Activated CD4-positive, alpha-beta T cell treated with anti-CD3 and anti-CD28 coated beads, Interleukin-2, Interleukin-6, amounts not matched to agents 100 ng/mL and 50 ng/mL, durations not matched to agents 16 hours and 8 hours (primary cell): ENCODE results near the gene LRRFIP2.
"Not testable (repeated sequence)": the region's sequence is repeated elsewhere in the genome, so short reads cannot be mapped to it uniquely, and the experiment has no call there.

Experiments
- DNase-seq: peaks from one replicate; pipeline ENCODE4 v3.0.0-alpha.2; 2020

The LRRFIP2 gene

DNA sequence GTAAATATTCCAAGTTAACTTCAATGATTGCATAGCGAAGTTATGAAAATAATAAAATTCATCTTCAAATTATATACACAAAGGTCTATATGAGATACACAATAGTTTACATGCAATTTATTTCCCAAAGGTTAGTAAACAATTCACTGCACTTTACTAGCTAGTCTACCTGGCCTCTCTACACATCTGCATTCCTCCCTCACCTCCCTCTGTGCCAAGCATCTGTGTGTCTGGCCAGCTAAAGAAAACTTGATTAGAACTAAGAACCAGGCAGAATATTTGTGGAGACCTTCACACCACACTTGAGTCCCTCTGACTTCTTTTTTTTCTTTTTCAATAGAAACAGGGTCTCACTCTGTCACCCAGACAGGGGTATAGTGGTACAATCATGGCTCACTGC, 61.4 kb downstream of the LRRFIP2 start:
- no peak for DNase-seq

DNA sequence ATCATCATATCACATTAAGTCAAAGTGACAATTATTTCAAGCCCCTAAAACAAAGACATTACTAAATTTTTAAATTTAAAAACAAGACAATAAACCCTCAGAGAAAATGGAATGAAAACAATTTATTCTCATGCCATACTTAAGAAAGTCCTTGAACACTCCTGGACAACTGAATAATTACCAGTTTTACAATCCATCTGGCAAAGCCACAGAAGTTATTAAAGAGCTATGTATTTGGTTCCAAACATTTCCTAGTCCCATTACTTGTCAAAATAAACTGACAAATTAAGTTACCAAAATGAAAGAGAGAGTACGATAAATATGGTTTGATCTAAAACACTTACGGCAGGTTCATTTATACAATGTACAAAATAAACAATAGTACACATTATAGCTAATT, 63.2 kb downstream of the LRRFIP2 start:
- no peak for DNase-seq

DNA sequence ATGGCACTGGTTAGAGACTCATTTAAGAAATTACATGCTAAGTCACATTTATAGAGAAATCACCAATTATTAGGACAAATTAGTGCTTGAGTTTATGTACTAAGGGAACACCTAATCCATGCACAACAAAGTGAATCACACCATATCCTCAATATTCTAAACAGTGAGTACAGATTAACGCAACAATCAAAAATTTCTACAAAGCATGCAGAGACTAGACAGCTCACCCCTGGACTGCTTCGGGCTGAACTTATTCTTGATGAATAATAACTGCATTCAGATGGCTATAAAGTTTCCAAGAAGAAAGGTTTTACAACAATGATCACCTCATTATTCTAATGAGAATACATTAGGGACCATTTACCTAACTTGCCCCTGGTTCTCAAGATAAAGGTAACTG, 66.5 kb downstream of the LRRFIP2 start:
- no peak for DNase-seq

DNA sequence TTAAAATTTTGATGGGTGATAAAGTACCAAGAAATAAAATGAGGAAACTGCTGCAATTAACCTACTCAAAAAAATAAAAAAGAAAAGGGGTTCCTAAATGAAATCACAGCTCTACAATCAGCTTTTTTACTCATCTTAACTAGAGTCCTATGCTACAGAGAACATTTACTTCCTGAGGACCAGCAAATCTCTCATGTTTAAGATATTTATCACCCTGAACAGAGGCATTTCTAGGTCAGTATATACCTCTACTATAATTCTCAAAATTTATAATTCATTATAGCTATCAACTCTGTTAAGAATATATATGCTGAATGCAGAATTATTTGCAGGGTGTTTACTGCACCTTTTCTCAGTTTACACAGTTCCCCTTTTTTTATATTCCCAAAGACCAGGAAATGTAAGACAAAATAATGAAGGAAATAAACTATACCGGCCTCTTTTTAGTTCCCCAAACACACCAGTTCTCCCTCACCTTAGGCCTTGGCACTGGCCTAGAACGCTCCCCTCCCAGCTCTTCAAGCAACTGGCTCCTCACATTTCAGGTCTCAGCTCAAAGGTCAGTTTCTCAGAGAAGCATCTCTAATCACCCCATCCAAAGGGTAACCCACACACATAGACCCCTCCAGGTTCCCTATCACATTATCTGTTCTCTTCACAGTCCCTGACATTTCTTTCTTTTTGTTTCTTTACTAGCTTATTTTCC, 71.1 kb downstream of the LRRFIP2 start:
- DNase-seq, result no peak

DNA sequence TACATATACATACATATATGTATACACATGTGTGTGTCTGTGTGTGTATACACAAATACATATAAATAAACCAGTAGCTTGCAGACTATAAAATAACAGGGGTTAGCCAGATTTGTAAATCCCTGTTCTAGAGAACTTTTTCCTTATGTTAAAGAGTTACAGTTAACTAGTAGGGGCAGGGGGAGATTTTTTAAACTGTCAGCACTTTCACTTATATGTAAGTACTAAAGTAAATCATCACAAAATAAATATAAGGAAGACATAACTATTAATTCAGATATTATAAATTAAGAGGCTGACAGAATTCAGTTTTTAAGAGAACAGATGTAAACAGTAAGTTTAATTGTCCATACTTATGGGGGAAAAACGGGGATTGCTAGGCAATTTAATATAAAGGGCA, 74.0 kb downstream of the LRRFIP2 start:
- no peak for DNase-seq

DNA sequence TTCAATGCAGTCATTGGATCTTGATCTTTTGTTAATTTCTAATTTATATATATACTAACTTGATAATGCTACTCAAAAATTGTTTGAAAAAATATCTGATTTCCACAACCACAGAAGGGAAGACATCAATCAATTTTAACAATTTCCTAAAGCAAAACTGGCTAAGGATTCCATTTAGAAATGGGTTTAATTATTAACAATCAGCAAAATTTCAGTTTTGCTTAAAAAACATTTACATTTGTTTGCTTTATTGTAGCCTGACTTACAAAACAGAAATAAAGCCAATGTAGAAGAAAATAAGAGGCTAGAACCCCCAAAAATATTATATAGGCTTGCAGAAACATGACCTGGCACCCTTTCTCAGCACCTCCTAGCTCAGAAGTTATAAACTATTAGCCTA, 74.9 kb downstream of the LRRFIP2 start:
- DNase-seq, result no peak

DNA sequence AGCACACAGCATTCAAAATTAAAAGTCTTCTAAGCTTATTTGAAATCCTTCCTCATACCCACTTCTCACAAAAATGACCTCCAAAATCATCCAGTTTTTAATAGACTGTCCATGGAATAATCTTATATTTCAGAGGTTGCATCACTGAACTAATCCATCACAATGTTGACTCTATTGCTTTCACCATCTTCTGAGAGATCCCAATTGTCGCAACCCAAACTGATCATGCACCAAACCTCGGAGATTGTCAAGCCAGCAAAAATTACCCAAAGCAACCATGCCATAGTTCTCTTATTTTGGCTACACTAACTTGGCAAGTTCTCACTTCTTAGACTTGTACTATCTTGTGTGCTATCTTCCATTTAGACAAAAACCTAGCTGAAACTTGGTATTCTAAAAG, 75.5 kb downstream of the LRRFIP2 start:
- no peak for DNase-seq

DNA sequence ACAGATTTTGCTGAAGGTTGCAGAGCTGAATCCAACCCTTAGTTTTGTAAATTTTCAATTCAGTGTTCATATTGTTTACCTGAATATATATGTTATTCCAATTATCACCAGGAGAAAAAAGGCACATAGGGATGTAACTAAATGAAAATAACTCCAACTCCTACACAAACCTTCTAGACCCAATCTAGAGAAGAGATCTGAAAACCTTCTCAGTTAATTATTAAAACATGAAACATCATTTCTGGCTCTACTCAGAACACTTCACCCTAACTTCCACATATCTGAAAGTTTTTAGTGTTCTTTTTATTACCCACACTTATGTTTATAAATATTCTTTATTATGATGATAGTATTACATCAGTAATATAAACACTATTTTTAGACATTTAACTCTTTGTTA, 76.6 kb downstream of the LRRFIP2 start:
- DNase-seq, result no peak

DNA sequence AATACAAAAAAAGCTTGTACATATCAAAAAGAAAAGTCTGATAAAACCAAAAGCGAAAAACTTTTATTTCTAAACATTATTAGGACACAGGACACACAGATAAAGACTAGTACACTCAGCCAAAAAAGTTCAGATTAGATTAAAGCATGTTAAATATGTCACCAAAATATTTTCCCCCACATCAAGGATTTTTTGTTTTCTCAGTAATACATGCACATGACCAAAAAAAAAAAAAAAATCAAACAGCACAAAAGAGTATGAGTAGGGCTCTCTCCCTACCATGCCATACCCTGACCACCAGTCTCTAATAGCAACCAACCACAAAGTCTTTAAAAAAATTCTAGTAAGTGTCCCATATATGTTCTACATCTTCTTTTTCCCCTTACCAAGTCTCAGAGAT, 77.4 kb downstream of the LRRFIP2 start:
- no peak for DNase-seq

DNA sequence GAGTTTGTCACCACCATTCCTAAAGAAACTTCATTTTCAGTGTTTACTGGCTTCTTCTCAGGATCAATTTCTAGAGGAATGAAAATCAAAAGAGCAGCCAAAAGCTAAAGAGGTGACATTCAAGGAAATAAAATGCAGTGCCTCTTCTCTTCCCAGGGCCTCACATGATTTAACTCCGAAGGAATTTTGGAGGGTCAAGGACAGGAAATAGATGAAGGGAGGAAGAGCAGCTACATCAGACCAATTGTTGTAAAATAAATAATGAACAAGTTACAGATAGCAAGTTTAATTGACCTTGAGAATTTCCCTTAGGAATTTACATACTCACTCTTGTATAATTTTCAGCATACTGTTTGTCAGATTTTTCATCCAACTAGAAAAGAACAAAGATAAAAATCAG, 78.1 kb downstream of the LRRFIP2 start:
- DNase-seq, result no peak

DNA sequence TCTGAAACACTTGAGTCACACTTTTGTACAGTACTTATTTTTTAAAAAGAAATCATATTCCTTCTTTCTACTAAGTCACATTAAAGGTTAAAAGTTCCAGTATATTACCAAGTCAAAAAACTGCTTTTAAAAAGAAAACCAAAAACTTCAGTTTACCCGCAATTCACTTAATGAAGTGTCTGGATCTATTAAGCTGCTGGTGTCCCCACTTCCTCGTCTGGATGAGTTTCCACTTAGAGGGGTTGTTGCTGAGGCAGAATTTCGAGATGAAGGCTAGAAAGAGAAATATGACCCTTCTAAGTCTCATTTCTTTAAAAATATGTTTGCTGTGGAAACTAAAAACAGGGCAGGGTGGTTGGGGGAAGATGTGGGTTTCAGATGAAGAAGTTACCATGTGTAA, 79.7 kb downstream of the LRRFIP2 start:
- no peak for DNase-seq

DNA sequence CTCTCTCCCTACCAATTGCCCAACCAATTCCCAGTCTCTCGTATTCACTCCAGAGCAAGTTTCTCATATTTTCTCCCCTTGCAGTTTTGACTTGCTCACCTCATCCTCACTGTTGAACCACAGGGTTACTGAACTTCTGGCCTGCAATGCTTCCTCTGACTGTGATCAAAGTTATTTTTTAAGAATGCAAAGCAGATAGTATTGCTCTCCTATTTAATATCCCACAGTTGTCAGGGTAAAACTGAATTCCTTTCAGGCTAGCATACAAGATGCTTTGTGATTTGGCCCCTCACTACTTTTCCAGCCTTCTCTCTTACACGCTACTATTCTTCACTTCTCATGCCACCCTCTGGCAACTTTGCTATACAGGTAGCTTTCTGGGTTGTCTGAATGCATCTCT, 80.9 kb downstream of the LRRFIP2 start:
- no peak for DNase-seq

DNA sequence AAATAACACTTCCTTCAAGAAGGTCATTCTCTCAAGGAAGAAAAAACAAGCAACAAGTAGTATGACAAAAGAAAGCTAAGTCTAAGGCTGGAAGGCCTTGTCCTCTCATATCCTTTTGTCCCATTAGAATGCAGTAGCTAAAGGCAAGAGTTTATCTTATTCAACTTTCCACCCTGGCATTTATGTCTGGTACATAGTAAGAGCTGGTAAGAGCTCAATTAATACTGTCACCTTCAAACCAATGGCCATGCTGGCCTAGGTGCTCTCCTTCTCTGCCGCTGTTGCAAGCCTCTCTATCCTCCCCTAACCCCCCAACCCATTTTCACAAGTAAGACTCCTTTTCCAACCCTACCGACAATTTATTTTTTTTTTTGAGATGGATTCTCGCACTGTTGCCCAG, 81.9 kb downstream of the LRRFIP2 start:
- no peak for DNase-seq

DNA sequence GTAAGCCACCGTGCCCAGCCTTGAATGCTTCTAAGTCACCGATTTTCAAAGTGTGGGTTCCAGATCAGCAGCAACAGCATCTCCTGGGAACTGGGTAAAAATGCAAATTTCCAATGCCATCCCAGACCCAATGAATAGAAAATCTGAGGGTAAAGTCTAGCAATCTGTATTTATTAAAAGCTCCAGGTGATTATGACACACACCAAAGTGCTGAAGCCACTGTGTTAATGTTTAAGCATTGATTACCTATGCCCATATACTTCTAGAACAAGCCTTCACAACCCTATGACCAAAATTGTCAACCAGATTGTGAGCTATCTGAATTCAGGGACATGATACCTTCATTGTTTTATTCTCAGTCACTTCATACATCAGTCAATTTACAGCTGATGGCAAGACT, 86.5 kb downstream of the LRRFIP2 start:
- DNase-seq, result no peak

DNA sequence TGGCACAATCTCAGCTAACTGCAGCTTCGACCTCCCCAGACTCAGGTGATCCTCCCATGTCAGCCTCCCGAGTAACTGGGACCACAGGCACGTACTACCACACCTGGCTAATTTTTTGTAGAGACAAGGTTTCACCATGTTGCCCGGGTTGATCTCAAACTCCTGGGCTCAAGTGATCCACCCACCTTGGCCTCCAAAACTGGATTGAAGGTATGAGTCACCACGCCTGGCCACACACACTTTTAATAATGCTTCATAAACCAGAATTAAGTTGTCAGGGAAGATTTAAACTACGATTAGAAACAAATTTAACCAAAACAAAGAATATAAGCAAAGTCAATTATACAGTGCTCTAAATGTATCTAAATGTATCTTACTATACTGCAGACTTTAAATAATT, 87.5 kb downstream of the LRRFIP2 start:
- no peak for DNase-seq

DNA sequence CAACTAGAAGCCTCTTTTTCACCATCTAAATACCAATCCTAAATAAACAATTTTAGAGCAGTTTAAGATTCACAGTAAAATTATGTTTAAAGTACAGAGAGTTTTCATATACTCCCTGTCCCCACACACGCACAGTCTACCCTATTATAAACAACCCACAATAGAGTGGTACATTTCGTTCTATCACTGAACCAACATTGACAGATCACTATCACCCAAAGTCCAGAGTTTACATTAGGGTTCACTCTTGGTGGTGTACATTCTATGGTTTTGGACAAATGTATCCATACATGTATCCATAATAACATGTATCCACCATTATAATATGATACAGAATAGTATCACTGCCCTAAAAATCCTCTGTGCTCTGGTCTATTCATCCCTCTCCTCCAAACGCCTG, 92.1 kb downstream of the LRRFIP2 start:
- DNase-seq, result no peak

DNA sequence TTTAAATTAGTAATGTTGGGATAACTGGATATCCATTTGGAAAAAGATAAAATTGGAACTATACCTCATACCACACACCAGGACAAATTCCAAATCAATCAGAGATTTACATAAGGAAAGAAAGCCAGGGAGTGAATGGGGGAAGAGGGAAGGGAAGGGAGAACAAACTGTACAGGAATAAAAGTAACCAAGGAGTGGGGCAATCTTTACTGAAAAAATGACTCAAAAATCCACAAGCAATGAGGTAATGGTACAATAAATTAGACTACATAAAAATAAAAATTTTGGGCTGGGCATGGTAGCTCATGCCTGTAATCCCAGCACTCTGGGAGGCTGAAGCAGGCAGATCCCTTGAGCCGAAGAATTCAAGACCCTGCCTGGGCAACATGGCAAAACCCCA, 98.4 kb downstream of the LRRFIP2 start:
- DNase-seq, result no peak

DNA sequence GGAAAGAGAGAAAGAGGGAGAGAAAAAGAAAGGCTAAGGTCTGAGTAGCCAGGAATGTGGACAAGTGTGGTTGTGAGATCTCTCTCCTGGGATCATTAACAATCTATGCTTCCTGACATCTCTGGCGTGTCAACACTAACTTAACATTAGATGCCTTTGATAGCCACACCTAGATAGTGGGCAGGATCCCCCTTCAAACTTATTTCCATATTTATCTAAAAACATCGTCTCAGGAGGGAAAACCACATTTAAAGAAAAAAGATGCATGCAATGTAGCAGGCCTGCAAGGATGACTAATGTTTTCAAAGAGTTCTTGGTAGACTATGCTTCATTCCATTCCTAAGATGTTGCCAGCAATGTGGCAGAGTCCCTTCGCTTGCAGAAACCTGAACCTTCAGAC, 100.2 kb downstream of the LRRFIP2 start:
- no peak for DNase-seq

DNA sequence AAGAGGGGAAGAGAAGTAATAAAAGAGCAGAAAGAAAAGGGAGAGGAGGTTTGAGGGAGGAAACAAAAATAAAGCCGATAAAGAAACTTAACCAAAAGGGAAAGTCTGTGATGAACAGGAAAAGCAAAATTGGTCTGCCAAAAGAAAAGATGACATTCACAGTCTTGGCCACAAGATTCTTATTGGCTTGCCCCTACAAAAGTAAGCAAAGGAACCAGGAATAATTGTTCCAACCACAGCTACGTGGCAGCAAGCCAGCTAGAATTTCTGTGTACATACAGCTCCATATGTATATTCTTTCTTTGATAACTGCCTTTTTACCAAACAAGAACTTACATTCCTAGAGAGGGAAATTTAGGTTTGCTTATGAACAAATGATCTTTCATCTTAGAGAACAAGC, 101.5 kb downstream of the LRRFIP2 start:
- no peak for DNase-seq

DNA sequence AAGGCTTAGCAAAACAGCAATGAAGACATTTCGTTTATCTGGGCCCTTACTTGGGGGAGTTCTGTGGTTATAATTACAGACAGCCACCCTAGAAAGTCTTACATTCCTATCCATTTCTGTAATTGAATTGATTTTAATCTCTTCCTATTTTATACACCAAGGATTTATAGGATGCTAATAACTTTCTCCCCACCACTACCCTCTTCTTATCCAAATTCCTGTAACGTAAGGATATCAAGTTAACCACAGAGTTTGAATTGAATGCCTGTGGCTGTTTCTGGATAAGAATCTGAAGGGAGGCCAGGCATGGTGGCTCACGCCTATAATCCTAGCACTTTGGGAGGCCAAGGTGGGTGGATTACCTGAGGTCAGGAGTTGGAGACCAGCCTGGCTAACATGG, 102.5 kb downstream of the LRRFIP2 start:
- DNase-seq, result no peak

DNA sequence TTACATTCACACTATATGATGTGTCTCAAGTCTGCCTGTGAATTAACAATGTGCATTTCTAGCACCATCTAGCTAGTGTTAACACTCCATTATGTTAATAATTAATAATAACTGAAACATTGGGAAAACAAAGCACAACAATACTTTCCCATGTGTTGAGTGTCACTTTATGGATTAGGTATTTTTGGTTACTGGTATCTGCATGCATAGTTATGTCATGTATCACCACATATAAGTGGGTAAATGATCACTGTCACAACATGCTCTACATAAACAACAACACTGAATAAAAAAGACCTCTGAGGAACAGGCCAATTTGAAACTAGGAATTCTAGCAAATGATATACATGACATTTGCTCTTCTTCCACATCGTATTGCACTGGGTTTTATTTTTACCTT, 106.4 kb downstream of the LRRFIP2 start:
- no peak for DNase-seq

DNA sequence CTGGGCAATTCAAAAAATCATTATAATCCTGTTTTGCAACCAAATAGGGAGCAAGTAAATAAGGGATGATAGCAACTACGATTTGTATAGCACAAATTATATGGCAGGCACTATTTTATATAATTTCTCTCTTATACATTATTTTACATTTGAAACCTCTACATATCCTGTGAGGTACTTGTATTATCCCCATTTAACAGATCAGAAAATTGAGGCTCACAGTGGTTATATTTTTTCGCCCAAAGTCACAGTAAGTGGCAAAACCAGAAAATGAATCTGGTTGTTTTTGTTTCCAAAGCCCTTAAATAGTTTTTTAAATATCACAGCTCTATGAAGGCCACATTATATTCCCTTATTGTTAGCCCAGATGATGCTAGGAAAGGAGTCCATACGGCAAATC, 106.8 kb downstream of the LRRFIP2 start:
- DNase-seq, result no peak

DNA sequence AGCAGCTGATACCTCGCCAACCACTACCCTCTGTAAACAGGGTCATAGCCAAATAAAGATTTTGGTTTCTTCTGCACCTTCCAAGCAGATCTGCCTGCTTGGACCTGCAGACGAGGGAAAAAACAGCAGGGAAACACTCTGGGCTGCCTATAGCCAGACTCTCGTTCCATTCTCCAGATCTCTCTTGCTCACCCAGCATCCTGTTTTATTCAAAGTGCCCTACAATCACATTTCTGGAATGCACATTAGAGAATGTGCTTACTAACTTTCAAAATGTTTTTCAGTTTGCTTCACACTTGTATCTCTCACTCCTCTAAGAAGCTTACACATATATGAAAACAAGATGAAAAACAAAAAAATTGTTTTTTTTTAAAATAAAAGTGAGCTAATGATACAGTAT, 109.6 kb downstream of the LRRFIP2 start:
- no peak for DNase-seq

DNA sequence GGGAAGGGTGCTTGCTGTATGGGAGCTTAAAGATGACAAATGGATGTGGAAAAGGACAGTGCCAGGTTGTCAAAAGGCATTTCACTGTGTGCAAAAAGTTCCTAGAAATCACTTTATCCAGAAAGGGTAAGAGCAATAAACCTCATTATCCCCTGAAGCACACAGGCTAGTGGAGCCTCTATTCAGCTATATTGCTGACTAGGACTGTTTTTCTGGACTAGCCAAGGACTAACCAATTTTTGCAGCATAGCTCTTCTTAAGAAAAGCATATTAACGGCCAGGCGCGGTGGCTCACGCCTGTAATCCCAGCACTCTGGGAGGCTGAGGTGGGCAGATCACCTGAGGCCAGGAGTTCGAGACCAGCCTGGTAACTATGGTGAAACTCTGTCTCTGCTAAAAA, 116.3 kb downstream of the LRRFIP2 start:
- DNase-seq, result no peak

DNA sequence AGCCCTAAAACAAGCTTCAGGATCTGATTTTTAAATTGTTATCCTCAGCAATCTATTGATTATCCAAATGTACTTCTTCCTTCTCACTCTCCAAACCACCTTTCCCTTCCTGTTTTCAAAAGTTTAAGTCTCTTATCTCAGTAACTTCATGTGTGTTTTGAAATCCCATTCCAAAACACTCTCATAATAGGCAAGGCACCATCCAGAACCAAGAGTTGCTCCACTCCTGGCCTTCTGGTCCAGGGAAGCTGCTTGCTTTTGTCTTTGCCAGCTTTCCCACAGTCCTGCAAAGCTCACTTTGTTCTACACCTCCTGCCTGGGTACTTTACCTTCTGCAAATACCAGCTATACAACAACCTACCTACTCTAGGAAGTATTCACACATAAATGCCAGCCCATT, 117.6 kb downstream of the LRRFIP2 start:
- DNase-seq, result no peak

DNA sequence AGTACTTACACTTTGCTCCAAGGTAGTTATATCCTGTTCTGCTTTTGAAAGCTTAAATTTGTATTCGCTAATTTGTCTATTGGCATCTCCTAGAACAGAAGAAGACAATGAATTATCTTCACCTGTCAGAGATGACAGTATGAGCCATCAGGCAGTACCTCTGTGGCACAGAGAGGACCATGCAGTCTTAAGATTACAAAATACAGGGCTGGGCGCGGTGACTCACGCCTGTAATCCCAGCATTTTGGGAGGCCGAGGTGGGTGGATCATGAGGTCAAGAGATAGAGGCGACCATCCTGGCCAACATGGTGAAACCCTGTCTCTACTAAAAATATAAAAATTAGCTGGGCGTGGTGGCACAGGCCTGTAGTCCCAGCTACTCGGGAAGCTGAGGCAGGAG, 119.3 kb downstream of the LRRFIP2 start:
- not testable (repeated sequence) for DNase-seq
